NCI-H748 (cell line): ENCODE measurements around the gene SLC1A2.
A peak's percentile ranks its signal among the peaks of the same experiment; 100 is the strongest.

Source experiments
- DNase-seq: peaks from one replicate; lab custom pipeline; 2025; ENCODE audit not compliant: unreplicated experiment; lab: John Stamatoyannopoulos, UW

SLC1A2 gene

DNA sequence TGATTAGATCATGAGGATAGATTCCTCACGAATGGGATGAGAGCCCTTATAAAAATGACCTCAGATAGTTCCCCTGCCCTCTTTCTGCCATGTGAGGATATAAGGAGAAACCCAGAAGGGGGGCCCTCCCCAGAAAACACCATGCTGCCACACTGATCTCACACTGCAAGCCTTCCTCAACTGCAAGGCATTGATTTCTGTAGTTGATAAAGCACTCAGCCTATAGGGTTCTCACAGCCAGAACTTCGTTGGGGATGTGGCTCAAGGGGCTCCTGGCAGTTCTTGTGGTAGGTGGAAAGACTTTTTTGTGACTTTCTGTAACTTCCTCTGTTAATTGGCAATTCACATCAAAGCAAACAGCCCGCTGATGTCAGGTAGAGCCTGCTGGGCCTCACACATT is 171.5 kb downstream of the SLC1A2 start:
- no peak for DNase-seq

- DNase-seq = no peak
Observed at GRCh38 chr11:35247428-35247827, 171.9 kb downstream of the SLC1A2 start.

- no peak for DNase-seq
Observed at GRCh38 chr11:35246745-35247144, 172.6 kb downstream of the SLC1A2 start.

DNA sequence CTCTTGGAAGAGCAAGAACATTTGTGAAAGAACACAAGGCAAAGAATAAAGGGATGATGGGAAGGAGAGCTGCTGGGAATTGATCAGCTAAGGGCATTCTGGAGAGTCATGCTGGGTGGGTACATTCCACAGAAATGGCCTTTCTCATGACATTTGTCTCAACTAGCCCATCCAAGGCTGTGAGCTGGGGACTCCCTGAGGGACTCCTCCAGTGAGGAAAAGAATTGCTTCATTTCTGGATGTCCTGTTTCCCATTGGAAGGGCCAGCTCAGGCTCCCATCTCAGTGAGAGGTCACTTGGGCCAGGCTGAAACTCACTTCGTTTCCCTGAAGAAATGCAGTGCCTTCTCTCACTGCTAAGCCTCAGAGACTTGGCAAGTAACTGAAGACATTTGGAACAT is 173.6 kb downstream of the SLC1A2 start:
- DNase-seq = no peak

DNA sequence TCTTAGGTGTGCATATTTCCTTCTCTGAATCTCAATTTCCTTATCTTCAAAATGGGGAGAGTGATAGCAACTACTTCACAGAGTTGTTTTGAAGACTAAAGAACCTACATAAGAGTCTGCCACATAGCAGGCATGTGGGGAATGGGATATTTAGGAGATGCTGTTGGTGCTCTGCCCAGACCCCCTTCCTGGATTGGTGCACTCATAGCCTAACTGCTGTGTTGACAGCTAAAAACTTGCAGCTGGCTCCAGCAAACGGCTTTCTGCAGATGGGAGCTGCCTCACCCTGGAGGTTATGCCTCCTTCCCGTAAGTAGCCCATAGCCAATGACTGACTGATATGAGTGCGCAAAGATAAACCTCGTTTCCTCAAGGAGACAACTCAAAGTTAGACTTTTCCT is 174.3 kb downstream of the SLC1A2 start:
- no peak for DNase-seq

DNA sequence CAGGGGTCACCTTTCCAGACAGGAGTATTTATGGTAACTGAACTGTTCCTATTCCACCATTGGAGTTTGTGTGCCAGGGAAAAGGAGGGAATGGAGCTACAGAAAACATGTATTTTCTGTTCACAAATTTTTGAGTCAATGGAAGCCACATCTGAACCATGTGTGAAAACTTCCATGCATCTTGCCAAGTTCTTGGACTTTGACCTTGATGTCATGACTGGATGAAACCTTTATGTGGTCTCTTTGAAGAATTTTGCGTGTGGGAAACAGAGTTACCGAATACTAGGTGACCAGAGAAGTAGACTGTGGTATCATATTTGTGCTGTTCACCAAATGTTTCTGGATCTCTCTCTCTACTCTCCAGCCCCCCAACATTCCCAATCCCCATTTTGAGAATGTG is 175.6 kb downstream of the SLC1A2 start:
- DNase-seq = no peak

DNA sequence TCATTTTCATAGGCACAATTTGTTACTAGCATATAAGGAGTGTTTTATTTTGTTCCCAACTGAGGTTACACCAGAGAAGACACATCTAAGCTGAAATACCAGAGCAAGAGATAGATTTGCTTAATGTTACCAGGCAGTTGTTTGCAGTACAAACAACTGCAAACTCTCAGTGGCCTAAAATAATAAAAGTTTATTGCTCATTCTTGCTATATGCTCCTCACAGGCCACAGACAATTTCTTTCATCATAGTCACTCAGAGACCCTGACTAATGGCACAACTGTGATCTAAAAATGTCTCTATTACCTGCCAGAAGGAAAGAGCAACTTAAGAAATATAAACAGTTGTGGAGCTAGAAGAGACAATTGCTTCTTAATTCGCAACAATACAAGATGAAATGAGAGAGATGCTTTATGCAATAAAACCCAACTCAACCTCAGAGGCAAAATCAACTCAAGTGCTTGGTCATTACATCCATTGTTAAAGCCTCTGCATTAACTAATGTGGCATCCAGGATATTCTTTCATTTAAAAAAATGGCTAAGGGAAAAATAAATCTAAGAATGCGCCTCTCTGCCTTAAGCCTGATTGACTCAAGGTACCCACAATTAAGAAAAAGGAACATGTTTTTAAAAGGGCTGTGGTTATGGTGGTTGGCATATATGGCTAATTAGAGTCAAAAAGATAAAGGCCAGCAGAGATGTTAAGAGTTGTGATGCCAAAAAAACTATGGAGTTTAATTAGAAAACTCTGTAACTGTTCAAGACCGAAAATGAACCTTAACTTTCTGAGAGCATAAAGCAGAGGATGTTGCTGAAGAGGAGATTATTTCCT is 176.7 kb downstream of the SLC1A2 start:
- no peak for DNase-seq

DNA sequence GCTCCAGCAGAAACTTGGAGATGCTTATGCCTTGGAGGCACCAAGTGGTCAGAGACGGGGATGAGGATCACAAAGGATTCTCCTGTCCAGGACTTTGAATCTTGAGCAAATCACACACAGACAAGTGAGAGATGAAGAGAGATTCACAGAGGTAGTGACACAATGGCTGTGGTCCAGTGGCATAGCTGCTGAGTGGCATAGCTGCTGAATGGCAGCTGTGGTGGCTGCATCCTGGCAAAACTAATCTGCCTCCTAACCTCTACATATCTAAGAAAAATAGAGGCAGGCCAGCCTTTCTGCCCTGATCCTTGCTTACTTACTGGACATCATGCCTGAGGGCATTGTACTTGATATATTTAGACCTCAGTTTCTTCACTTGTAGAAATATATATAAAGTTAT is 177.8 kb downstream of the SLC1A2 start:
- DNase-seq = no peak

- no peak for DNase-seq
Observed at GRCh38 chr11:35241083-35241482, 178.3 kb downstream of the SLC1A2 start.

DNA sequence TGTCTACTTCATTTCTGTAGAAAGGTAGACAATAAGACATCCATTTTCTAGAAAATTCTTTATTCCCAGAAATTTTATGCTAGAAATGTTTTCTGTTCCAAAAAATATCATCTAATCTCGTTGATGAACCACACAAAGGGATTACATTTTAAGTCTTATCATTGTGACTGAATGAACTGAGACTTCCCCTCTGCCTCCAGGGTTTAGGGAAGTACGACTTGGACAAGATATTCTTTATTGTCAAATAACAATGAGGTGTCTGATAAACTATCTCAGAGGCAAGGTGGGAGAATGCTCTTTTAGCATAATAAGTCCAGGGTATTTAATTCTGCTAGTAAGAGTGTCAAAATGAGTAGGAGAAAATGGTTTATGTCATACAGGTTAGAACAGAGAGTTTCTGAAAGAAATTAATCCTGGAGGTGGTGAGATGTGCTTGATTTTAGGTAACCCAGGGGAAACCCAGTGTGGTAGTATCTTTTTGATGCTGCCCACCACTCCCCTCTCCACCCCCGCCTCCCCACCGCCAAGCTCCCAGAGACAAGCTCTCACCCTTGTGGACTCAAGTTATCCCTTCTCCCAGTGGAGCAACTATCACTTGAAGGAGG is 179.8 kb downstream of the SLC1A2 start:
- no peak for DNase-seq

GRCh38 chr11:35238882-35239281 is 180.5 kb downstream of the SLC1A2 start:
- no peak for DNase-seq

DNA sequence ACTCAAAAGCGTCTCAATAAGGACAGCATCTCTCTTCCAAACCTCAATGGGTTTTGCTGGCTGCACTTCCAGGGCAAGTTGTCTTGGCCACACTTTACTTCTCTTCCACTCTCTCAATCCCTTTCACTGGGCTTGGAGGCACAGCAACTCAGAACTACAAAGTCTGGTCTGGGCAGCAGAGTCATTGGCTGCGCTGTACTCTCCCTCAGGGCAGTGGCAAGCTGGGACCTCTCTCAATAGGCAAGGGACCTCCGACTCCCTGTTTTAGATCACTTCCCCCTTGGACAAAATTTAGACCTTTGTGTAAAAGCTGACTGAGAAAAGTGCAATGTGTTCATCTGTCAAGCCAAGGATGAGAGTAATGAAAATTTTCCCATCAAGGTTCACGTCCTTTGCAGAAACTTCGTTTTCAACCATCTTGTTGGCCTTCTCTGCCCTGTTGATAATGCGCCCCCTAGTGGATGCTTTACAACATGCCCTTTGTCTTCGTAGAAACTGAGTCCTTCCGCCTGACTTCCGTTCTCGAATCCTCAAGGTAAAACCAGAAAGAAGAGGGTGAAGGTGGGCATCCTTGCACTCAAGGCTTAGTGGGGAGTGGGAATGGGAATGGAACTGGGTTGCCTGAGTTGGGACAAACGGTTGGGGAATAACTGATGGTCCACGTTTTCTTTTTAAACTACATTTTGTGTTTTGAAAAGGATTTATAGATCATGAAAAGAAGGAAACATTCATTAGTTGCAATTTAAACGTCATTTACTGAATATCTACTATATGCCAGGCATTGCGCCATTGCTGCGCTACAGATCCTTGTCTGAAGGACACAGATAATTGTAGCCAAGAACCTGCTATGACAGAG is 181.3 kb downstream of the SLC1A2 start:
- DNase-seq = peak; percentile 77

DNA sequence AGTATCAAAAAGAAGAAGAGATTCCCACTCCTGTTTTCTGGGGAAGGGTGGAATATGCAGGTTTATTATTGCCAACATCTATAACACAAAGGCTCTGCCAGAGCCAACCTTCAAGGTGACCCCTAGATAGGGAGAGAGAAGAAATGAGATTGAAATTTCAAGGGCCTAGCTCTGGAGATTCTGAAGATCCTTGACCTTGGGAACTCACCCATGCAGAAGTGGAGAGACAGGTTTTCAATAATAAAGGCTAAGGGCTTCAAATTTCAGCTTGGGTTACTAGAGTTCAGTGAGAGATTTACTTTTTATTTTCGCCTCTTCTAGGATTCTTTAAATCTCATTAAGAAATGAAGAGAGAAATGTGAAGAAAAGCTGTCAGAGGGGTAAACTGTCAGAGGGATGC is 182.0 kb downstream of the SLC1A2 start:
- peak; percentile 9 for DNase-seq

DNA sequence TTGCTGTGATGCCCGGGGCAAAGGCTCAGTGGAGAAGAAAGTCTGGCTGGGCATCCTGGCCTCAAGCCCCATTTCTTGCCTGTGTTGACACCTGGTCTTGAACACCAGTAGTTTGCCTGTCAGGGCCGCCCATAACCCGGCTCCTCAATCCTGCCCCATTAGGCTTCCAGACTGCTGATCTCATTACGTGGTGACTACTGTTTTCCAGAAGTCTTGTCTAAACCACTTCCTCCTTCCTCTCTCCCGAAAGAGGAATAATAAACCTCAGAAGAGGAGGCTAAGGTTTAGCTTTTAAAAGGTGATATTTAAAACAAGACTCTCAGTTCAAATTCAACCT is 182.7 kb downstream of the SLC1A2 start:
- DNase-seq = no peak

DNA sequence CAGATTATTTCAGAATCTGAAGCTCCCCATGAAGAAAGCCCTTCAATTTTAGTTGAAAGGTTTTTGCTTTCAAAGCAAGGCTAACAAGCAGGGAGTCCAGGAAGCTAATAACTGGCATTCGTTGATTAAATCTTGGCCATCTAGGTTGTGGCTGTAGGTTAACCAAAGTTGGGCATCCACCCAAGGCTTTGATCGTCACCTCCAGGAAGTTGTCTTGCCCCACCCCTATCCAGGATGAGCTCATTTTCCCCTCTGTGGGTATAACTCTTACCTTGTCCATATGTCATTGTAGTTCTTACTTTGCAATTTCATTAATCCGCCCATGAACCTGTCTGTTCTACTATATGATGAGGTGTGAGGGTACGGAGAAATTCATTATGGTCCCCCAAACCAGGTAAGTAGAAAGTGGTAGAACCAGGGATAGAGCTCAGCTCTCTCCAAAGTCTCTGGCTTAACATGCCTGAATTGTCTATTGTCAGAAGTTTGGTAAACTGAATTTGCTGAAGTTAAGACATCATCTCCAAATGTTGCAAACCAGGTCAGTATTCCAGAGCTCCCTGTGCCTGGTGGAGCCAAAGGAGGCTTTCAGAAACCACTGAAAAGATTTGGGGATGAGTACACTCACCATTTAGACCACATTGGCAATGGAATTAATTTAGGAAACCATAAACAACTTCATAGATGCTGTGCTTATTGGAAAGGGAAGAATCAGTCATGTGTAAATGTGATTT is 183.3 kb downstream of the SLC1A2 start:
- DNase-seq = no peak

- DNase-seq = no peak
Observed at GRCh38 chr11:35235498-35235897, 183.9 kb downstream of the SLC1A2 start.

DNA sequence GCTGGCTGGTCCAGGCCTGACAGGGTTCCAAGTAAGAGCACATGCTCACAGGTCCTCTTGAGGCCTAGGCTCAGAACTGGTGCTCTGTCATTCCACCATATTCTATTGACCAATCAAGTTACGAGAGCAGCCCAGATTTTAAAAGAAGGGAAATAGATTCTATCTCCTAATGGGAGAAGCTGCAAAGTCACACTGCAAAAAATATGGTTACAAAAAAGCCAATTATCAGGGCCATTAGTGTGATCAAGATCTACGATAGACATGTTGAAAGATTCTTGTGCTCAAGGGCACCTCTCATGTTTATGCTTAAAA is 184.2 kb downstream of the SLC1A2 start:
- DNase-seq = no peak

- no peak for DNase-seq
Observed at GRCh38 chr11:35234460-35235156, 184.8 kb downstream of the SLC1A2 start.

- DNase-seq = no peak
Observed at GRCh38 chr11:35233518-35233917, 185.8 kb downstream of the SLC1A2 start.

DNA sequence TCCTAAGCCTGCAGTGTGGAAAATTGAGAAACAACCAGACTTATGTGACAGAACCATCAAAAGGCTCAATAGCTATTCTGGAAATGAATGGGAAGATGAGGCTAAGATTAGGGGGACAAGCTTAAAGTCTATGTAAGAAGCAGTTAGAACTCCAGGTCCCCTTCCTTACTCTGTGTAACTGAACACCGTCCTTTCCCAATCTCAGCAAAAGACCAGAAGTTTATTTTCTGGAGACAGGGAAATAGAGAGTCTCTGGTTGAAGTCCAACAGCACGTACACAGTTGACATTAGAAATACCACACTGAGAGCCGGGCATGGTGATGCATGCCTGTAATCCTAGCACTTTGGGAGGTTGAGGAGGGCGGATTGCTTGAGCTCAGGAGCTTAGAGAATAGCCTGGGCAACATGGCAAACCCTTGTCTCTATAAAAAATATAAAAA is 186.4 kb downstream of the SLC1A2 start:
- DNase-seq = no peak
